GM19023 (cell line): Measurements from ENCODE around the gene IHH.

Source experiments
- ATAC-seq: cut with Tn5 transposase; IDR thresholded peaks from one replicate; pipeline ENCODE4 v1.9.1; 2021; ENCODE audit warnings: mild to moderate bottlenecking, moderate library complexity; ENCODE audit not compliant: unreplicated experiment

IHH gene

GRCh38 chr2:219020604-219021365, 39.9 kb downstream of the IHH start:
- no peak for ATAC-seq

- no peak for ATAC-seq
Observed at GRCh38 chr2:219019436-219019835, 41.3 kb downstream of the IHH start.

GRCh38 chr2:219018726-219019125, 42.0 kb downstream of the IHH start:
- no peak for ATAC-seq

GRCh38 chr2:219018286-219018685, 42.4 kb downstream of the IHH start:
- no peak for ATAC-seq

- ATAC-seq, result no peak
Observed at GRCh38 chr2:219017201-219017931, 43.4 kb downstream of the IHH start.

- ATAC-seq, result no peak
Observed at GRCh38 chr2:219016721-219017120, 44.0 kb downstream of the IHH start.

- ATAC-seq, result no peak
Observed at GRCh38 chr2:219010873-219011272, 49.8 kb downstream of the IHH start.

GRCh38 chr2:219010162-219010756, 50.5 kb downstream of the IHH start:
- ATAC-seq, result no peak

- no peak for ATAC-seq
Observed at GRCh38 chr2:219009294-219009693, 51.4 kb downstream of the IHH start.
